HCEC 1CT (cell line): ENCODE data around the gene SHISA7.

ENCODE experiments used
- DNase-seq: peaks from one replicate; pipeline ENCODE4 v3.0.0-alpha.2; 2017

Gene SHISA7

GRCh38 chr19:55482156-55482961, 39.3 kb upstream of the SHISA7 start:
- DNase-seq = no peak

- no peak for DNase-seq
Observed at GRCh38 chr19:55481794-55482155, 38.7 kb upstream of the SHISA7 start.

GRCh38 chr19:55481148-55481793, 38.2 kb upstream of the SHISA7 start:
- no peak for DNase-seq

GRCh38 chr19:55479451-55480230, 36.5 kb upstream of the SHISA7 start:
- DNase-seq = no peak

GRCh38 chr19:55479045-55479444, 35.9 kb upstream of the SHISA7 start:
- no peak for DNase-seq

- no peak for DNase-seq
Observed at GRCh38 chr19:55478364-55478763, 35.3 kb upstream of the SHISA7 start.

GRCh38 chr19:55477905-55478304, 34.8 kb upstream of the SHISA7 start:
- no peak for DNase-seq

- peak; percentile 97 for DNase-seq
Observed at GRCh38 chr19:55476100-55476775, 33.1 kb upstream of the SHISA7 start, which contains the start of gene ZNF628. TSS of gene ZNF628 (plus strand) at chr19:55476617. CDS start at chr19:55479911, 3,294 bp downstream.

- DNase-seq = no peak
Observed at GRCh38 chr19:55474269-55475265, 31.5 kb upstream of the SHISA7 start.

- DNase-seq = no peak
Observed at GRCh38 chr19:55473225-55474012, 30.3 kb upstream of the SHISA7 start.

- peak; percentile 67 for DNase-seq
Observed at GRCh38 chr19:55472463-55472862, 29.4 kb upstream of the SHISA7 start.

GRCh38 chr19:55471266-55471665, 28.2 kb upstream of the SHISA7 start:
- no peak for DNase-seq

- no peak for DNase-seq
Observed at GRCh38 chr19:55468054-55468393, 24.9 kb upstream of the SHISA7 start.

- peak; percentile 68 for DNase-seq
Observed at GRCh38 chr19:55467236-55468053, 24.3 kb upstream of the SHISA7 start.

GRCh38 chr19:55466241-55466614, 23.1 kb upstream of the SHISA7 start:
- no peak for DNase-seq

- no peak for DNase-seq
Observed at GRCh38 chr19:55465460-55466240, 22.6 kb upstream of the SHISA7 start.

GRCh38 chr19:55464662-55465054, 21.6 kb upstream of the SHISA7 start, which contains the start of gene C19orf85:
TSS of gene C19orf85 (minus strand) at chr19:55464751. CDS start at chr19:55464554, 197 bp downstream.
- DNase-seq = no peak

GRCh38 chr19:55464039-55464661, 21.1 kb upstream of the SHISA7 start:
- DNase-seq = no peak

GRCh38 chr19:55463583-55464031, 20.5 kb upstream of the SHISA7 start:
- no peak for DNase-seq
